ENCODE data around the gene SLC19A2. TPM values are rescaled to one million over a fixed set of nuclear protein-coding genes. Genes with fewer than 3 reads are reported as not detected.
"Not testable (repeated sequence)": the region's sequence is repeated elsewhere in the genome, so short reads cannot be mapped to it uniquely, and the experiment has no call there.

SLC19A2 gene
- total RNA-seq, result 1 to 10 TPM; 7.3 to 8.4 TPM
- long read RNA-seq, transcript SLC19A2-201 (6 exons, 3,671 nt), result major isoform, 12 of 19 reads
- long read RNA-seq, partial matches to known transcripts, result 5 of 19 reads
- long read RNA-seq, other reads (novel, unspliced or antisense), result 1 of 19 reads

- peak; percentile 94 for ATAC-seq
- DNase-seq, result peak; percentile 99 to 100
- intact Hi-C loops (cut with DNase I, micrococcal nuclease), result no loop called here
Observed at GRCh38 chr1:169485431-169486280, at the start of gene SLC19A2. SLC19A2 (minus strand) TSS chr1:169485944; CDS start chr1:169485766, 178 bp downstream.

GRCh38 chr1:169534653-169535052 is 48.9 kb upstream of the SLC19A2 start:
- no peak for ATAC-seq
- intact Hi-C loops (cut with DNase I, micrococcal nuclease), result no loop called here
- DNase-seq, result no peak

GRCh38 chr1:169533528-169534190 is 47.9 kb upstream of the SLC19A2 start:
- intact Hi-C loops (cut with DNase I, micrococcal nuclease); DNase-seq; ATAC-seq: not testable (repeated sequence)

- intact Hi-C loops (cut with DNase I, micrococcal nuclease), result no loop called here
- DNase-seq, result no peak
- no peak for ATAC-seq
Observed at GRCh38 chr1:169530448-169530847, 44.7 kb upstream of the SLC19A2 start.

GRCh38 chr1:169529068-169529642 is 43.4 kb upstream of the SLC19A2 start:
- peak; percentile 57 to 73 for DNase-seq

GRCh38 chr1:169528215-169529067 is 42.7 kb upstream of the SLC19A2 start:
- intact Hi-C loops (cut with DNase I, micrococcal nuclease), result no loop called here
- ATAC-seq, result peak; percentile 42

More at GRCh38 chr1:169529068-169529642, 43.4 kb upstream of the SLC19A2 start:
- ATAC-seq, result peak; percentile 96
- intact Hi-C loops (cut with DNase I, micrococcal nuclease), result no loop called here

GRCh38 chr1:169527451-169528214 is 41.9 kb upstream of the SLC19A2 start:
- DNase-seq, result peak; percentile 14 to 50
- ATAC-seq, result peak; percentile 69
- intact Hi-C loops (cut with DNase I, micrococcal nuclease), result no loop called here

More at GRCh38 chr1:169528215-169529067, 42.7 kb upstream of the SLC19A2 start:
- no peak for DNase-seq

GRCh38 chr1:169527001-169527400 is 41.3 kb upstream of the SLC19A2 start:
- DNase-seq, result no peak
- ATAC-seq, result no peak
- intact Hi-C loops (cut with DNase I, micrococcal nuclease), result no loop called here

GRCh38 chr1:169526120-169526832 is 40.5 kb upstream of the SLC19A2 start:
- no peak for DNase-seq
- intact Hi-C loops (cut with DNase I, micrococcal nuclease), result no loop called here
- ATAC-seq, result no peak

GRCh38 chr1:169525391-169525790 is 39.6 kb upstream of the SLC19A2 start:
- intact Hi-C loops (cut with DNase I, micrococcal nuclease), result no loop called here
- ATAC-seq, result no peak
- DNase-seq, result no peak

GRCh38 chr1:169523904-169524303 is 38.2 kb upstream of the SLC19A2 start:
- DNase-seq (no peak), ATAC-seq (no peak)
- intact Hi-C loops (cut with DNase I, micrococcal nuclease), result no loop called here

- intact Hi-C loops (cut with DNase I, micrococcal nuclease), result no loop called here
- DNase-seq (peak; percentile 56 to 63), ATAC-seq (peak; percentile 85)
Observed at GRCh38 chr1:169521226-169521625, 35.5 kb upstream of the SLC19A2 start.

- intact Hi-C loops (cut with DNase I, micrococcal nuclease), result no loop called here
- DNase-seq (peak in 1 of 2 donors; percentile 24), ATAC-seq (peak; percentile 25)
Observed at GRCh38 chr1:169517558-169518186, 31.9 kb upstream of the SLC19A2 start.

- peak; percentile 70 for ATAC-seq
Observed at GRCh38 chr1:169515641-169516040, 29.9 kb upstream of the SLC19A2 start.

GRCh38 chr1:169514566-169515270 is 29.0 kb upstream of the SLC19A2 start:
- ATAC-seq (peak; percentile 35), DNase-seq (no peak)
- intact Hi-C loops (cut with DNase I, micrococcal nuclease), result no loop called here

More at GRCh38 chr1:169515641-169516040, 29.9 kb upstream of the SLC19A2 start:
- no peak for DNase-seq
- intact Hi-C loops (cut with DNase I, micrococcal nuclease), result no loop called here

- DNase-seq, result no peak
- no peak for ATAC-seq
- intact Hi-C loops (cut with DNase I, micrococcal nuclease), result no loop called here
Observed at GRCh38 chr1:169513208-169513607, 27.5 kb upstream of the SLC19A2 start.

Measured in left colon (tissue), 2 donors.